CD4-positive, alpha-beta T cell treated with Interleukin-21 for 1 hour (primary cell): ENCODE data around the gene PTPN12.

Experiments
- DNase-seq: peaks from one replicate; pipeline ENCODE4 v3.0.0-alpha.2; 2020

Gene PTPN12

DNA sequence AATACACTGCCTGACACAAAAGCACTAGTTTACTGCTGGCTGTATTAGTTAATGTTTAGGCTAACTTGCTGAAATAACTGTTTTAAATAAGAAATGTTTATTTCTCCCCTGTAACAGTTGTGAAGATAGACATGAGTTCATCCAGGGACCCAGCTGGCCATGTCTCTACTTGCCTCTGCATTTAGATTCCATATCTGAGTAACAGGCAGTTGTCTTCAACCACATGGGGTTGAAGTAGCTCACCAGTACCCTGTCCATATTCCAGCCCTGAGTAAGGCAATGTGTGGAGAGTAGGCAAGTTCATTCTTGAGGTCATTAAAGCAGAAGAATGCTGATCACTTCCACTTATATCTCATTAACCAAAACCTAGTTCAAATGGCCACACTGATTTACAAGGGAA is 128.1 kb downstream of the PTPN12 start:
- no peak for DNase-seq

GRCh38 chr7:77667459-77668086 is 130.5 kb downstream of the PTPN12 start:
- DNase-seq = no peak

DNA sequence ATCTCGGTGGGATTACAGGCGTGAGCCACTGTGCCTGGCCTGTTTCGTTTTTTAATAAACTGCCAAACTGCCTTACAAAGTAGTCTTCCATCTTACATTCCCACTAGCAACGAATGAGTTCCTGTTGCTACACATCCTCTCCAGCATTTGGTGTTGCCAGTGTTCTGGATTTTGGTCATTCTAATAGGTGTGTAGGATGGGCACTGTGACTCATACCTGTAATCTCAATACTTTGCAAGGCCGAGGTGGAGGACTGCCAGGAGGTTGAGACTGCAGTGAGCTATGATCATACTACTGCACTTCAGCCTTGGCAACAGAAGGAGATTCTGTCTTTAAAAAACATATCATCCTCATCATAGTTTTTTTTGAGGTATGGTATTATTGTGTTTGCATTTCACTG is 137.8 kb downstream of the PTPN12 start:
- no peak for DNase-seq

DNA sequence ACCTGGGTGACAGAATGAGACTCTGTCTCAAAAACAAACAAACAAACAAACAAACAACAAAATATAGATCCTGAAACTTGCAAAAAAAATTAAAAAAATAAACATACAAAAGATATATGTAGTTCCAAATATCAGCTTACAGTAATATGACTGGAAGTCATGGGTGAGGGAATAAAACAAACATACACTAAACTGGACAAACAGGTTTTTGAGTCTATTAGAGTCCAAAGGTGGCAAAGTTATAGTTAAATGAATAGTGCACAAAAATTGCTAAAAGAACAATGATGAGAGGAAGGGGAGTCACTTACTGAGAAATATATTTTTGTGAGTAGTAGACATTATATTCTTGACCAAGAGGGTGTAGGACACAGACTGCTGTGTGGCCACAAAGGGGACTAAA is 142.5 kb downstream of the PTPN12 start:
- DNase-seq = no peak

DNA sequence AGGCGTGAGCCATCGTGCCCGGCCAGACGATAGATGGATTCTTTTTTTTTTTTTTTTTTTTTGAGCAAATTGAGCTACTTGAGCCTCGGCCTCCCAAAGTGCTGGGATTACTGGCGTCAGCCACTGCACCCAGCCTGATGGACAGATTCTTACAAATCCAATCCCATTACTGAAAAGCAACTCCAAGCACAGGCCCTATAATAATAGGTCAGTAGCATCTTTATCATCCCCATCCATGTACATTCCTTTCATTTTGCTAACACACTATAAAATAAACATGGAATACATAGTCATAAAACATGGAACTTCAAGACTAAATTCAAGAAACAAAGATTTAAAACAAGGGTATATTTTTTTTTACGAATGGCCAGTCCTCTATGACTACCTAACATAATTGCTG is 143.2 kb downstream of the PTPN12 start:
- no peak for DNase-seq

DNA sequence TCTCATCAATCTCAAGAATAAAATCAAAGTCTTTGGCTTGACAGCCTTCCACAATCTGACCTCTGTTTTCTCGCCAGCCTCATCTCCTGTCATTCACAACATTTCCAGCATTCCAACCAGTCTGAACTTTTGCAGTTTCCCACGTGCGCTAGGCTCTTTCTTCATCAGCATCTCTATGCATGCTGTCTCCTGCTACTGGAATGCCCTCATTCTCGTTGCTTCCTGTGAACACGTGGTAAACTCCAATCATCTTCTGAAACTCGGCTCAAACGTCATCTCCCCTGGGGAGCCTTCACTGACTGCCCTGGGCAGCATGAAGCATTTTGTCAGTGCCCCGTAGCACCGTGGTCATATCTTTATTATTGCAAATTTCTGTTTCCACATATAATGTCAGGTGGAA is 146.9 kb downstream of the PTPN12 start:
- DNase-seq = no peak

GRCh38 chr7:77685233-77685632 is 148.1 kb downstream of the PTPN12 start:
- DNase-seq = no peak

DNA sequence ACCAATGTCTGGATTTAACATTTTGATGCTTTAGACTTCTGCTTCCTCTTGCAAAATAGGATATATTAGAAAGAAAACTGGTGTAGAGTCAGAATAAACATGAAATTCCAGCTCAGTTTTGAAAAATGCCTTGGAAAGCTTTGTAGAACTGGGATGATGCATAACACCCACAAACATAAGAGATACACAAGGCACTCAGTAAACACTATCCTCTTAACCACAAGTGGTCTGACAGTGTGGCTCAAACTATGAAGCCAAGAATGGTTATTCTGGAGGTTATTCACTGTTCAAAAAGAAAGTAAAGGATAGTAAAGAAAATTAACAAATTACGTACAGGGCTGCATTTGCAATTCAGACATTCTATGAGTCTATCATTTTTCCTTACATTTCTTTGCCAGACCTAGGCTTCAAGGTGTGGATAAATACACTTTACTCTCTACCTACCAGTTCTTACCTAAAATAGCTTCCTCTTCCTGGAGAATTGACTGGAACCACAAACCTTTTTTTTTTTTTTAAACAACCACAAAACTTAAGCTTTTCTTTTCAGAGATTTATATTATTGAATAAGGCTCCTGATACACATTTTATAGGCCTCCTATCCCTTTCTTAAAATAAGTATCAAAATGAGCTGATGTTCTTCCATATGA is 150.1 kb downstream of the PTPN12 start:
- no peak for DNase-seq

DNA sequence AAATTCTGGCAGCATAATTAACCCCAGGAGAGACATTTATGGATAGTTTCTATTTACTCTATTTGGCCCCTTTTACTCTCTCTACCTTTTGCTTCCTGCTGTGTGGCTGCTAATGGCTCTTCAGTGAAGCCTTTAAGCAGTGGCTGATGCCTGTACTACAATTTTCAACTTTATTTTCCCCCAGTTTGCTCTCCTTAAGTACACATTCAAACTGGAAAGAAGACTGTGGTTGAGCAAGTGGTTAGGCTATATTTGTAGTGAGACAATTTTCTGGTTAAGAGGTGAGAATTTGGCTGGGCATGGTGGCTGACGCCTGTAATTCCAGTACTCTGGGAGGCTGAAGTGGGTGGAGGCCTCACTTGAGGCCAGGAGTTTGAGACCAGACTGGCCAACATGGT is 150.7 kb downstream of the PTPN12 start:
- DNase-seq = no peak
